D341Med (cell line): ENCODE measurements around the gene DCC.
"Not testable (repeated sequence)": the region's sequence is repeated elsewhere in the genome, so short reads cannot be mapped to it uniquely, and the experiment has no call there.

Experiments
- DNase-seq: peaks from one replicate; pipeline ENCODE4 v3.0.0; 2012; ENCODE audit warnings: low spot score

The DCC gene

GRCh38 chr18:52348209-52348608 is 8.2 kb downstream of the DCC start:
- peak; percentile 45 for DNase-seq

GRCh38 chr18:52349498-52349897 is 9.5 kb downstream of the DCC start:
- no peak for DNase-seq

GRCh38 chr18:52352920-52353319 is 12.9 kb downstream of the DCC start:
- no peak for DNase-seq

GRCh38 chr18:52353589-52353988 is 13.6 kb downstream of the DCC start:
- no peak for DNase-seq

GRCh38 chr18:52363861-52364260 is 23.9 kb downstream of the DCC start:
- no peak for DNase-seq

GRCh38 chr18:52366851-52367250 is 26.9 kb downstream of the DCC start:
- DNase-seq, result not testable (repeated sequence)

- no peak for DNase-seq
These were observed 28.2 kb downstream of the DCC start for GRCh38 chr18:52367953-52368742.

GRCh38 chr18:52370841-52371240 is 30.8 kb downstream of the DCC start:
- DNase-seq, result no peak

GRCh38 chr18:52376104-52376503 is 36.1 kb downstream of the DCC start:
- no peak for DNase-seq

GRCh38 chr18:52377094-52377493 is 37.1 kb downstream of the DCC start:
- no peak for DNase-seq

- no peak for DNase-seq
These were observed 46.3 kb downstream of the DCC start for GRCh38 chr18:52386306-52386705.

GRCh38 chr18:52387175-52387574 is 47.2 kb downstream of the DCC start:
- no peak for DNase-seq

- DNase-seq, result no peak
These were observed 52.0 kb downstream of the DCC start for GRCh38 chr18:52391810-52392559.

- no peak for DNase-seq
These were observed 54.6 kb downstream of the DCC start for GRCh38 chr18:52394602-52395001.

GRCh38 chr18:52395146-52395852 is 55.3 kb downstream of the DCC start:
- no peak for DNase-seq

GRCh38 chr18:52401236-52401635 is 61.2 kb downstream of the DCC start:
- DNase-seq, result no peak

- DNase-seq, result no peak
These were observed 62.8 kb downstream of the DCC start for GRCh38 chr18:52402814-52403213.

- no peak for DNase-seq
These were observed 63.5 kb downstream of the DCC start for GRCh38 chr18:52403291-52404021.

- no peak for DNase-seq
These were observed 68.9 kb downstream of the DCC start for GRCh38 chr18:52408800-52409302.

- DNase-seq, result no peak
These were observed 69.7 kb downstream of the DCC start for GRCh38 chr18:52409727-52410126.

- DNase-seq, result no peak
These were observed 75.1 kb downstream of the DCC start for GRCh38 chr18:52415131-52415530.
